ENCODE results near the gene ZBED4. TPM values are rescaled to one million over a fixed set of nuclear protein-coding genes. Genes with fewer than 3 reads are reported as not detected.

The ZBED4 gene
- total RNA-seq, 1 experiment from 2014 or later, result 21.6 TPM

GRCh38 chr22:49824185-49824925, 29.3 kb upstream of the ZBED4 start:
- no peaks in the 10 kb centered on the region for H4K20me1 ChIP-seq (ENCODE audit: insufficient read depth)
- POLR2A ChIA-PET, result no interaction called here
- peaks cover 8 to 20% of the 10 kb centered on the region in 2 experiments for H3K4me1 ChIP-seq (ENCODE audit: control insufficient read depth in 1 of 2, insufficient read depth in 2 of 2, low read length in 2 of 2)
- CTCF ChIA-PET, result no interaction called here
- H3K27me3 ChIP-seq (ENCODE audit: insufficient read depth, low read length), result no peaks in the 10 kb centered on the region
- H3K9ac ChIP-seq (ENCODE audit: low read length), result no peak overlapping the region
- H3K9me3 ChIP-seq (ENCODE audit: control insufficient read depth in 1 of 2, insufficient read depth in 1 of 2, low read depth in 1 of 2, low read length in 2 of 2), result no peaks in the 10 kb centered on the region
- RAD21 ChIA-PET (ENCODE audit: low non-redundant PET in 1 of 2, low total read pairs in 2 of 2, uncharacterized antibody in 2 of 2, unreplicated experiment in 2 of 2), result no interaction called here
- H2AFZ ChIP-seq (ENCODE audit: low read depth, low read length, poor library complexity, severe bottlenecking), result no peak overlapping the region
- TF ChIP-seq CEBPB (IDR thresholded peaks at IDR 0.05; ENCODE audit: low read depth), result no peak
- no peak for TF ChIP-seq JUND (IDR thresholded peaks at IDR 0.05)
- no peak for TF ChIP-seq RAD21 (IDR thresholded peaks at IDR 0.05; ENCODE audit: low read depth)
- TF ChIP-seq SRF (IDR thresholded peaks at IDR 0.05; ENCODE audit: low read depth), result no peak
- TF ChIP-seq ELF1 (IDR thresholded peaks at IDR 0.05; ENCODE audit: borderline replicate concordance, low read depth), result no peak
- TF ChIP-seq YY1 (IDR thresholded peaks at IDR 0.05; ENCODE audit: extremely low read depth, insufficient replicate concordance, low read depth, low read length), result no peak
- TF ChIP-seq EGR1 (IDR thresholded peaks at IDR 0.05; ENCODE audit: low read depth), result no peak
- no peak for TF ChIP-seq MAX (IDR thresholded peaks at IDR 0.05)
- TF ChIP-seq CBX3 (IDR thresholded peaks at IDR 0.05; ENCODE audit: low read depth), result no peak
- TF ChIP-seq TCF7L2 (IDR thresholded peaks at IDR 0.05; ENCODE audit: borderline replicate concordance, extremely low read depth, insufficient read depth, insufficient read length), result no peak
- TF ChIP-seq SP1 (IDR thresholded peaks at IDR 0.05; ENCODE audit: low read depth), result no peak
- TF ChIP-seq CTCF (IDR thresholded peaks at IDR 0.05 in 2 of 3, conservative IDR thresholded peaks at IDR 0.05 in 1 of 3; ENCODE audit: borderline replicate concordance in 1 of 3, insufficient read depth in 1 of 3, low read depth in 2 of 3, low read length in 2 of 3), result no peak
- no peak for TF ChIP-seq EZH2phosphoT487 (IDR thresholded peaks at IDR 0.05; ENCODE audit: borderline replicate concordance)
- no peak for TF ChIP-seq SIN3A (IDR thresholded peaks at IDR 0.05; ENCODE audit: low read depth)
- intact Hi-C loops (cut with micrococcal nuclease), result no loop called here
- no TSS peak for BruUV-seq (replicated peaks)
- no peak overlapping the region for H3K4me3 ChIP-seq (replicated peaks in 1 of 2; ENCODE audit: low read depth in 1 of 2, low read length in 2 of 2)
- peaks cover 26 to 27% of the 10 kb centered on the region in 2 experiments; a peak in 3 of 4 replicates for H3K36me3 ChIP-seq (ENCODE audit: control insufficient read depth in 1 of 2, insufficient read depth in 2 of 2, low read length in 2 of 2)
- H3K27ac ChIP-seq (ENCODE audit: low read depth, low read length), result no peak overlapping the region; the same call in 1 of the 2 replicates
- no peak for ATAC-seq
- H3K79me2 ChIP-seq (ENCODE audit: insufficient read depth, low read length), result peaks cover 78% of the 10 kb centered on the region
- H3K9me2 ChIP-seq (ENCODE audit: insufficient read depth), result no peaks in the 10 kb centered on the region
- DNase-seq (ENCODE audit: low read depth, low spot score), result no peak
- no peak overlapping the region for H3K4me2 ChIP-seq (ENCODE audit: low read length)
